T-helper 2 cell treated with Interferon-gamma antibody and Interleukin-4, amounts not matched to agents 5 μg/mL and 100 μg/mL, for 36 hours (primary cell): ENCODE measurements around the gene ERMARD.
"Not testable (repeated sequence)": the region's sequence is repeated elsewhere in the genome, so short reads cannot be mapped to it uniquely, and the experiment has no call there.

Experiments
- DNase-seq: peaks from one replicate; pipeline ENCODE4 v3.0.0; 2021; ENCODE audit warnings: low spot score
- H3K27ac Mint-ChIP-seq: one replicate; pipeline ENCODE4 v1.8.0; 2021; ENCODE audit warnings: mild to moderate bottlenecking, mixed read lengths
- H3K27me3 Mint-ChIP-seq: one replicate; pipeline ENCODE4 v1.8.0; 2021; ENCODE audit warnings: low read depth, mixed read lengths
- H3K36me3 Mint-ChIP-seq: one replicate; pipeline ENCODE4 v1.8.0; 2021; ENCODE audit warnings: low read depth, mixed read lengths
- H3K4me1 Mint-ChIP-seq: one replicate; pipeline ENCODE4 v1.8.0; 2021; ENCODE audit warnings: low read depth, mixed read lengths
- H3K4me3 Mint-ChIP-seq: one replicate; pipeline ENCODE4 v1.8.0; 2022; ENCODE audit warnings: mild to moderate bottlenecking, moderate library complexity, mixed read lengths
- H3K9me3 Mint-ChIP-seq: one replicate; pipeline ENCODE4 v1.8.0; 2021; ENCODE audit warnings: mixed read lengths

Gene ERMARD

DNA sequence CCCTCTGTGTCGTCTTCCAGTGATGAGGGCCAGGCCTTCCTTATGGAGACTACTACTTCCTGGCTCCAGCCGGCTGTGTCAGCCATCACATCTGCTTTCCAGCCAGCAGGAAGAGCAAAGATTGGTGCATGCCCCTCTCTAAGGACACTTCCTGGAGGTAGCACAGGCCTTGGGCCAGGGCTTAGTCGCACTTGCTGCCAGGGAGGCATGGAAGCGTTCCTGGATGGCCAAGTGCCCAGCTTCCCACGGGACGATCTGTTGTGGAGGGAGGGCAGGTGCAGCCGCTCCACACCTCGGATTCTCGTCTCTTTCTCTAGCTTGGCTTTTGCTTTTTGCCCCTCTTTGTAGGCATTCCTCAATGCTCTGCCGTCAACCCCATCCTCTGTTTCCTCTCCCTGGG, 11.9 kb downstream of the ERMARD start:
- no peaks in the 10 kb centered on the region for H3K27me3 Mint-ChIP-seq
- H3K27ac Mint-ChIP-seq: no peak overlapping the region
- H3K9me3 Mint-ChIP-seq: no peaks in the 10 kb centered on the region
- DNase-seq: no peak
- no peak overlapping the region for H3K4me3 Mint-ChIP-seq
- peaks cover 47% of the 10 kb centered on the region for H3K36me3 Mint-ChIP-seq
- no peaks in the 10 kb centered on the region for H3K4me1 Mint-ChIP-seq

DNA sequence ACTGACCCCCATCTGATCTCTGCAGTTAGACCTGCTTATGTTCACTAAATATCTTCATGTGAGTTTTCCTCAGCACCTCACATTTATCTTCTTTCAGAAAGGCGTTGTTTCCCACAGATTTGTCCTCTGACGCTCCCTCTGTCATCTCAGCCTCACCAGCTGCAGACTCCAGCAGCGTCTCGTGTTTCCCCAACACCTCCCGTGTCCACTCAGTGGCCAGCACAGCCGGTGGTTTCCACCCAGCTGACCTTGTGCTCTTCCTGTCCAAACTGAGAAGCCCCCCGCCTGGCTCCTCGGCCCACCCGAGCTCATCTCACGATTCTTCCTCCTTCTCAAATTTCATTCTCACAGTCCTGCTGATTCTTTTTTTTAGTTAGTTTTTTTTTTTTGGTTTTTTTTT, 12.5 kb downstream of the ERMARD start:
- H3K4me3 Mint-ChIP-seq: no peak overlapping the region
- DNase-seq: no peak
- no peaks in the 10 kb centered on the region for H3K4me1 Mint-ChIP-seq
- no peaks in the 10 kb centered on the region for H3K27me3 Mint-ChIP-seq
- H3K36me3 Mint-ChIP-seq: peaks cover 46% of the 10 kb centered on the region
- H3K27ac Mint-ChIP-seq: peak overlapping the region; percentile 15
- no peaks in the 10 kb centered on the region for H3K9me3 Mint-ChIP-seq

DNA sequence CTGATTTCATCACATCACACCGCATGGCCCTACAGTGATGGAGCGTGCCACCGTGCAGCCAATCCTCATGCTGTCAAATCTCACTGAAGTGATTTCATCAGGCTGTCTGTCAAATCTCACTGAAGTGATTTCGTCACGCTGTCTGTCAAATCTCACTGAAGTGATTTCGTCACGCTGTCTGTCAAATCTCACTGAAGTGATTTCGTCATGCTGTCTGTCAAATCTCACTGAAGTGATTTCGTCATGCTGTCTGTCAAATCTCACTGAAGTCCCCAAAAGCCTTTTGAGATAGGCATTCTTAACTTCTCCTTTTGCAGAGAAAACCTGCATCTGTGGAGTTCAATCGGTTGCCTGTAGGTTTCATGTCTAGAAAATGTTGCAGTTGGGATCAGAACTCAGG, 14.4 kb downstream of the ERMARD start:
- not testable (repeated sequence) for H3K27ac Mint-ChIP-seq, H3K27me3 Mint-ChIP-seq, H3K4me1 Mint-ChIP-seq, DNase-seq, H3K9me3 Mint-ChIP-seq, H3K4me3 Mint-ChIP-seq
- H3K36me3 Mint-ChIP-seq: peaks cover 33% of the 10 kb centered on the region

DNA sequence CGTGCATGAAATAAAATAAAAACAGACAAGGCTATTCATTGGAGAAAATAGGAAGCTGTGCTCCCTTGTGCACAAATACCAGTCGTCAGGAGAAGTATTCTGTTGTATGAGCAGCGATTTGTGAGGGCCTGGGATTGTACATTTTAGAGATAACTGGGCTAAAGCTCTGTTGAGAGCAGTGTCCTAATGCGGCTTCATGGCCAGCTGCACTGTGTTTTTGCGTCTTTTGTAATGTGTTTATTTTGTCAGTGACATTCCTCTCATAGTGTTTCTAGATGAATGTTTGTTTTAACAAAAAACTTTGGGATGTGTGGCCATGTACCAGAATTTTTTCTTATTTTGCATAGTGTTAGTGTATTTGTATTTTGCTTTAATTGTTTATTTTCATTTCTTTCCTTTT, 14.8 kb downstream of the ERMARD start:
- no peak for DNase-seq
- Mint-ChIP-seq H3K4me1 (no peaks in the 10 kb centered on the region), H3K27me3 (no peaks in the 10 kb centered on the region), H3K27ac (no peak overlapping the region), H3K9me3 (no peaks in the 10 kb centered on the region), H3K4me3 (no peak overlapping the region), H3K36me3 (peaks cover 32% of the 10 kb centered on the region)

DNA sequence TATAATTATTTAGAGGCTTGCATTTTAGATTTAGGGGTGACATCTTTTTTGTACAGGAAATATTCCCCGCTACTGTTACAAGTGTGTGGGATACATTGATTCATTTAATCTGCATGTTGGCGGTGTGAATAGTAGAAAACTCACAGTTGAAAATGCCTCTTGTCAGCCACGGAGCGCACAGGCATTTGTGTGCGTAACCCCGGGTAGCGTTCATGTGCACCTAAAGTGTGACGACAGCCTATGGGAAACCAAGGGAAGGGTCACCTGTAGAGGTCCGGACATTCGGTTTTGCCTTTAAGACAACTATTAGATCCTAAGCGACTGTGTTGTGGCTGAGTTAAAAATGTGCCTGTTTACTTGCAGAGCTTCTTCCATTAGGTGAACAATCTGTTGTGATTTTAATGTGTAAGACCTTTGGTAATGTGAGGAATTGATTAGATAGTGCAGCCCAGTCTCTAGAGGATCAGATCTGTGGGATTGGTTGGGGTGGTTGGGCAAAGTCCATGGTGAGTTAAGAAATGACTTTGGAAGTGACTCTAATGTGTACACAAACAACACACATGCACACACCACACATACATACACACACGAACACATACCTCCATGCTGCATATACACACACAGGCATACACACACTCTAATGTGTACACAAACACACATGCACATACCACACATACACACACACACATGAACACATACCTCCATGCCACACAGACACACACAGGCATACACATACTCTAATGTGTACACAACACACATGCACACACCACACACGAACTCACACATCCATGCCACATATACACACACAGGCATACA, 15.7 kb downstream of the ERMARD start:
- no peaks in the 10 kb centered on the region for H3K27me3 Mint-ChIP-seq
- H3K4me1 Mint-ChIP-seq: no peaks in the 10 kb centered on the region
- no peaks in the 10 kb centered on the region for H3K9me3 Mint-ChIP-seq
- H3K36me3 Mint-ChIP-seq: peaks cover 37% of the 10 kb centered on the region
- no peak for DNase-seq
- no peak overlapping the region for H3K27ac Mint-ChIP-seq
- H3K4me3 Mint-ChIP-seq: no peak overlapping the region

DNA sequence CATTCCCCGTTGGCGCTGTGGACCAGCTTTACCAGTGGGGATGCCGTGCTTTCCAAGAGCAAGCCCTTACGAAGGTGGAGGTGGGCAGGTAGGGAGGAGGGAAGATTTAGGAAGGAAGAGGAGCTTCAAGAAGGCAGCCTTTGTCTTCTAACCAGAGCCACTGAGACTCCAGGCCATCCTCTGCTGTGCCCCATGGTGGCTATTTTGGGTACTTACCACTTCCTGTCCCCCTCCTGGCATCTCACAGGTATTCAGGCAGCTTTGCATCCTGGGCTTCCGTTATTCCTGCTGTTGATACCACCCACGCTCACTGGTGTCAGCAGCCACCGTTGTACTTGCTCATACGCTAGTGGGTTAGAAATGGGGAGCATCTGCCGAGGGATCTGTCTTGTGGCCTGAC, 22.9 kb downstream of the ERMARD start:
- no peak for DNase-seq
- no peaks in the 10 kb centered on the region for H3K4me1 Mint-ChIP-seq
- peaks cover 12% of the 10 kb centered on the region for H3K36me3 Mint-ChIP-seq
- no peaks in the 10 kb centered on the region for H3K9me3 Mint-ChIP-seq
- H3K27me3 Mint-ChIP-seq: no peaks in the 10 kb centered on the region
- no peak overlapping the region for H3K27ac Mint-ChIP-seq
- H3K4me3 Mint-ChIP-seq: no peak overlapping the region

DNA sequence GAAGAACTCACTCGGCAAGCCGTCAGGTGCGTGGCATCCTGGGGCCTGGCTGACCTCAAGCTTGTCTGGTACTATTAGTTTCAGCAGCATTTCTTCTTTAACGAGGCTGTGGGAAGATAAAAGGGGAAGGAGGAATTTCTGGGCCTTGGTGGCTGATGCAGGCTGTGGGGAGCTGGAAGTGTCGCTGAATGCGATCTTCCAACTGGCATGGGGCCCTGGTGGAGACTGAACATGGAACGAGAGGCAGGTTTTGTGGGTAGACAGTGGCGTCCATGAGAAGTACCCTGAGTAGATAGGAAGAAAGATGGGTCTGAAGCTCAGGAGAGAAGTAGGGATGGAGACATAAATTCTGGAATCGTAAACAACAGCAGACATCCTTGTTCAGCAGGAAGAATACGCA, 23.9 kb downstream of the ERMARD start:
- DNase-seq: no peak
- Mint-ChIP-seq H3K4me3 (no peak overlapping the region), H3K9me3 (no peaks in the 10 kb centered on the region), H3K27me3 (no peaks in the 10 kb centered on the region), H3K27ac (no peak overlapping the region), H3K36me3 (peaks cover 14% of the 10 kb centered on the region), H3K4me1 (no peaks in the 10 kb centered on the region)

DNA sequence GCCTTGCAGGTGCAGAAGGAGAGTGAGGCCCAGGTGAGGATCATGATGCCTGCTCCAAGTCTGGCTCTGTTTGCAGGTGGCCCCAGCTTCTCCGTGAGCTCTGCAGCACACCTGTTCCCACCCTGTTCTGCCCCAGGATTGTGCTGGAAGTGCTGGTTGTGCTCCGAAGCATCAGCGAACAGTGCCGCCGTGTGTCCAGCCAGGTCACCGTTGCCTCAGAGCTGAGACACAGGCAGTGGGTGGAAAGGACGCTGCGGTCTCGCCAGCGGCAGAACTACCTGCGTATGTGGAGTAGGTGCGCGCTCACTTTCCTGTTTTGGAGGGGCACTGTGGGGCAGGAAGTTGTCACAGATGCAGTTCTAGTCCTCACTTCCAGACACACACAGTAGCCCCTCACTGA, 25.0 kb downstream of the ERMARD start:
- Mint-ChIP-seq H3K4me1 (no peaks in the 10 kb centered on the region), H3K27ac (no peak overlapping the region), H3K4me3 (no peak overlapping the region), H3K36me3 (peaks cover 20% of the 10 kb centered on the region), H3K9me3 (no peaks in the 10 kb centered on the region), H3K27me3 (no peaks in the 10 kb centered on the region)
- no peak for DNase-seq

DNA sequence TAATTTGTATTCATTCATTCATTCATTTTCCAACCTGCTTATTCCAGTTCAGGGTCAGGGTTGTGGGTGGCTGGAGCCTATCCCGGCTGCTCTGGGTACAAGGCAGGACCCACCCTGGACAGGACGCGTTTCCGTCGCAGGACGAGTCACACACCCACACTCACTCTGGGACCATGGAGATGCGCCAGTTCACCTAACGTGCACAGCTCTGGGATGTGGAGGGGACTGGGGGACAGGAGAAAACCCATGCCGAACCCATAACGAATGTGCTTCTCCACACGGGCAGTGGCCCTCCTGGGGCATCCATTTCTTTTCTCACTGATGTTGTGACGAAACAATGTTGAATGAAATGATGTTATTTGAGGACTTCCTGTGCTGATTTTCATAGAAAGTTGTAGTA, 26.5 kb downstream of the ERMARD start:
- Mint-ChIP-seq H3K36me3 (peaks cover 17% of the 10 kb centered on the region), H3K27ac (no peak overlapping the region), H3K27me3 (no peaks in the 10 kb centered on the region), H3K4me3 (no peak overlapping the region), H3K4me1 (no peaks in the 10 kb centered on the region), H3K9me3 (no peaks in the 10 kb centered on the region)
- no peak for DNase-seq

DNA sequence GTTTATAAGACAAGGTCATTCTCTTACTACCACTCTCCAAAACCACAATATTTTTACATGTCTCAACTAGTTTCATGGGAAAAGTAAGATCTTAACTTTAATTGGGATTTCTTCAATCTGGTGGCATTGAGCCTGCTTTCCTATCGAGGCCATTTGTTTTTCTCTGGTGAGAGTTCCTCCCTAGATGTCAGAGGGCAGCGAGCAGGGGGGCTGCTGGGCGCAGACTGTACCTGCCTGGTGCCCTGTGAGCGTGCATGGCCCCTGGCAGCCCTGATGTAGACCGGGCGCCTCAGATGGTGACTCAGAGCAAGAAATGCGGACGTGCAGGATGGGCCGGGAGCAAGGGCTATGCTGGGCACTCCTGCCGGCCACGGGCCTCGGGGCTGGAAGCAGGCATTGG, 27.2 kb downstream of the ERMARD start:
- DNase-seq: no peak
- Mint-ChIP-seq H3K27me3 (no peaks in the 10 kb centered on the region), H3K9me3 (no peaks in the 10 kb centered on the region), H3K27ac (no peak overlapping the region), H3K4me1 (no peaks in the 10 kb centered on the region), H3K4me3 (no peak overlapping the region), H3K36me3 (peaks cover 20% of the 10 kb centered on the region)

DNA sequence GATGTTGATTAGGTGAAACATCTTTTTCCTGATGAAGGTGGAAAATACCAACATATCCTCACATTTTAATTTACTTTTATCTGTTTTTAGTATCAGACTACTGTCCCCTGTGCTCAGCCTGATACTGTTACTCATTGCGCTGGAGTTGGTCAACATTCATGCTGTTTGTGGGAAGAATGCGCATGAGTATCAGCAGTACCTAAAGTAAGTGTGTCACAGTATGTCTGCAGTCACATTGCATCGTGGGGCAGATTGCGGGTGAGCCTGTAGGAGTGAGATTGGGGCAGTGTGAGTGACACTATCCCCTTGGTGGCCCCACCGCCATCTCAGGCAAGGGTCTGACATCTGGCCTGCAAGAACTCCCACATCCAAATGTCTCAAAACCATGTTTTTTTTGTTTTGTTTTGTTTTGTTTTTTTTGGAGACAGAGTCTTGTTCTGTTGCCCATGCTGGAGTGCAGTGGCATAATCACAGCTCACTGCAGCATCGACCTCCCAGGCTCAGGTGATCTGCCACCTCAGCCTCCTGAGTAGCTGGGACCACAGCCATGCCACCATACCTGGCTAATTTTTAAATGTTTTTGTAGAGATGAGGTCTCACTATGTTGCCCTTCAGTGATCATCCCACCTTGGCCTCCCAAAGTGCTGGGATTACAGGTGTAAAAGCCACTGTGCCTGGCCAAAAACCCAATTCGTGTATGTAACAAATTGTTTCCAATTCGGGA, 27.8 kb downstream of the ERMARD start:
- no peaks in the 10 kb centered on the region for H3K4me1 Mint-ChIP-seq
- H3K27ac Mint-ChIP-seq: no peak overlapping the region
- no peak overlapping the region for H3K4me3 Mint-ChIP-seq
- no peaks in the 10 kb centered on the region for H3K27me3 Mint-ChIP-seq
- peaks cover 23% of the 10 kb centered on the region for H3K36me3 Mint-ChIP-seq
- no peaks in the 10 kb centered on the region for H3K9me3 Mint-ChIP-seq
- DNase-seq: no peak

DNA sequence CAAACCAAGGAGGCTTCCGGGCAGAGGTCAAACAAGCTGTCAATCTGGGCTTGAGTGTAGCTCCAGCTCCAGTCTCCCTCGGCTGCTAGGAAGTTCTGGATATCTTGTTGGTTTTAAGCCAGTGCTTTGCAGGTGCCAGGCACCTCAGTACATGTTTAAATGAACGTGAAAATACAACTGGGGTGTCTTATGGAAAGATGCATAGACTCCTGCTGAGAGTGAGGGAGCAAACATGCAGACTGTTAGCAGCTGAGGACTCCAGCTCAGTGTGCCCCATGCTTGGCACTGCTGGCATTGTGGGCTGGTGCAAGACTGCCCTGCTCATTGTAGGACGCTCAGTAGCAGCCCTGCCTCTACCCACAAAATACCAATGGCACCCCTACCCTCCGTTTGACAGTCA, 28.5 kb downstream of the ERMARD start:
- DNase-seq: no peak
- H3K4me1 Mint-ChIP-seq: no peaks in the 10 kb centered on the region
- no peaks in the 10 kb centered on the region for H3K27me3 Mint-ChIP-seq
- no peak overlapping the region for H3K27ac Mint-ChIP-seq
- H3K36me3 Mint-ChIP-seq: peaks cover 23% of the 10 kb centered on the region
- no peak overlapping the region for H3K4me3 Mint-ChIP-seq
- H3K9me3 Mint-ChIP-seq: no peaks in the 10 kb centered on the region

DNA sequence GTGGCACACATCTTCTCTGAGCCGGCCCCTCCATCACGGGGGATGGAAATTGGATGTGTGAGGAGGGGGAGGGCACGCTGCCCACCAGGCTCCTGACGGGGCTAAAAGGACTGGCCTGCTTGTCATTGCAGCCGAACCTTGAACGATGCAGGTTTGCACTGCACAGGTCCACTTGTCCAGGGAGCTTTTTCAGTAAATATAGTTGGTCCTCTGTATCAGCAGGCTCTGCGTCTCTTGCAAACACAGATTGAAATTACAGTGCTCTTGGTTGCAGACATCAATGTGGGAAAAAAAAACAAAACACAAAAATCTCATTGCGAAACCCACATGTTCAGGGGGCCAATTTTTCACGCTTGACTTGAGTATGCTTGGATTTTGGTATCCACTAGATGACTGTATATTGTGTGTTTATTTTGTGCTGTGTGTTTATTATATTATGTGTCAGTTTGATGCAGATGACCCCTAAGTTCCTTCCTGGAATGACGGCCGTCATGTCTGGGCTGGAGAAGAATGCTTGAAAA, 29.2 kb downstream of the ERMARD start:
- Mint-ChIP-seq H3K9me3 (no peaks in the 10 kb centered on the region), H3K4me3 (no peak overlapping the region), H3K27me3 (no peaks in the 10 kb centered on the region), H3K36me3 (peaks cover 23% of the 10 kb centered on the region), H3K4me1 (no peaks in the 10 kb centered on the region), H3K27ac (no peak overlapping the region)
- DNase-seq: no peak

DNA sequence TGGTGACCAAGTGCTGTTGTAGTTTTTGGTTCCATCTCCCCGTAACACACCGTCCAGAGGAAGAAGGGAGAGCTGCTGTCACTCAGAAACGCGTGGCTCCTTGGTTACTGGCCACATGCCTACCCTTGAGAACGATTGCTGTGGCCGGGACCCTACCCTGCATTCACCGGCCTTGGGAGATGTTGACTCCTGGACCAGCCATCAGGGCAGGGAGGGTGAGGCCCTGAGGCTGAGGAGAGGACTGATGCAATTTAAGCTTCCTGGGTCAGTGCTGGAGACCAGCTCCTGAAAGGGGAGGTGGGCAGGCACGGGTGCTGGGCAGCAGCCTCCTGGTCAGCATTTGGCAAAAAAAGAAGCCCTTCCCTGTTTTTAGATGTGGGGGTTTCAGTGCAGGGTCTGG, 31.5 kb downstream of the ERMARD start:
- peaks cover 19% of the 10 kb centered on the region for H3K36me3 Mint-ChIP-seq

More for the DNA sequence above, 31.5 kb downstream of the ERMARD start:
- Mint-ChIP-seq H3K9me3 (no peaks in the 10 kb centered on the region), H3K27me3 (no peaks in the 10 kb centered on the region), H3K4me3 (no peak overlapping the region), H3K27ac (no peak overlapping the region), H3K4me1 (no peaks in the 10 kb centered on the region)
- DNase-seq: no peak
